ENCODE measurements around the gene SLBP. TPM values are rescaled to one million over a fixed set of nuclear protein-coding genes. Genes with fewer than 3 reads are reported as not detected.

The SLBP gene
- total RNA-seq, 2 experiments from 2014 or later: 133 to 137 TPM

DNA sequence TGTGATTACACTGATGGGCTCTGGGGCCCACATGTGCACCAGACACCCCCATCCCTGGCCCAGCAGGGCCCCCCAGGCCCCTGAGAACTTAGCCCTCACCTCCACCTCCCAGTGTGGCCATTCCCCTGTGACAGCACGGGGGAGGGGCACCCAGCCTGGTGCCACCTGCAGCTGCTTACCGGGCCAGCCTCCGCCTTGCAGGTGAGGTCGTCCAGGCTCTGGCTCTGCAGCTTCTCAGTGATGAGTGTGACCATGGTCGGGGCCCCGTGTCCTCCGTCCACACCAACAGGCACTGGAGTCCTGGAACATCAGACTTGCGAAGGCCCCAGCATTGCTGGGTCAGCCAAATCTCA, 43.7 kb downstream of the SLBP start:
- Mint-ChIP-seq H3K27me3 (no peaks in the 10 kb centered on the region), H3K36me3 (no peaks in the 10 kb centered on the region), H3K9me3 (ENCODE audit: low read depth) (no peaks in the 10 kb centered on the region), H3K27ac (no peak overlapping the region), H3K4me3 (no peak overlapping the region), H3K4me1 (no peaks in the 10 kb centered on the region)
- DNase-seq (no peak), ATAC-seq (no peak)
- CTCF ChIA-PET: no interaction called here

DNA sequence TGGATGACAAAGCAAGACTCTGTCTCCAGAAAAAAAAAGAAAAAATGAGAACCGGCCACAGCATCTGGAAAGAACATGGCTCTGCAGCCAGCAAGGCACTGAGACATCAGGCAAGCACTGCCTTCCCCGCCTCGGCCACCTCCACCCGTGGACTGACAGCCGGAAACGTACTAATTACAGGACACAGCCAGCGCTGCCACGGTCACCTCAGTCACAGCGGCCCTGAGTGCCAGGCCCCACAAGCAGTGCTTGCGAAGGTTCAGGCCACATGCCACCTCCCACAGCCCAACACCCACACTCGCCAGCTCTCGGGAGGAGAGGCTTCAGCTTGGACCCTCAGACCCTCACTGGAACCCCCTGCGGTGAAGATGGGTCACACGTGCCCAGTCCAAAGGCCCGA, 44.8 kb downstream of the SLBP start:
- Mint-ChIP-seq H3K4me3 (no peak overlapping the region), H3K27ac (no peak overlapping the region), H3K9me3 (ENCODE audit: low read depth) (no peaks in the 10 kb centered on the region), H3K27me3 (no peaks in the 10 kb centered on the region), H3K36me3 (no peaks in the 10 kb centered on the region), H3K4me1 (no peaks in the 10 kb centered on the region)
- CTCF ChIA-PET: interaction anchor here (1.4 kb wide), 1 partner anchor 16 kb away, joined by 4 read pairs; no protein-coding TSS in a partner anchor
- ATAC-seq (no peak), DNase-seq (no peak)

DNA sequence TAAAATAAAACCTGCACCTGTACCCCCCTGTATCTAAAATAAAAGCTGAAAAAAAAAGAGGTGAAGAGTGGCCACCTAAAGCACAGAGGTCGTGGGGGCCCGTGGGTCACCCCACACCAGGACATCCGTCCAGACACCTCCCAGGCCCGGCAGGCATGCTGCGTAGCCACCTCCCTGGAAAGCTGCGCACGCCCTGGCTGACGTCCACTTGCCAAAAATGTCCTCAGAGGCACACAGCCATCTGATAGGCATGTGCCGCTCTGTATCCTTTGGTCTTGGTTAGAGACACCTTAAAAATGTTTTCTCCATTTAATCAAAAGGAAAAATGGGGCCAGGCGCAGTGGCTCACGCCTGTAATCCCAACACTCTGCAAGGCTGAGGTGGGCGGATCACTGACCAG, 45.7 kb downstream of the SLBP start:
- Mint-ChIP-seq H3K4me3 (no peak overlapping the region), H3K9me3 (ENCODE audit: low read depth) (no peaks in the 10 kb centered on the region), H3K27ac (no peak overlapping the region), H3K4me1 (no peaks in the 10 kb centered on the region), H3K27me3 (no peaks in the 10 kb centered on the region), H3K36me3 (no peaks in the 10 kb centered on the region)
- DNase-seq (no peak), ATAC-seq (no peak)
- CTCF ChIA-PET: interaction anchor here (0.8 kb wide), 1 partner anchor 78 kb away, joined by 3 read pairs; no protein-coding TSS in a partner anchor

DNA sequence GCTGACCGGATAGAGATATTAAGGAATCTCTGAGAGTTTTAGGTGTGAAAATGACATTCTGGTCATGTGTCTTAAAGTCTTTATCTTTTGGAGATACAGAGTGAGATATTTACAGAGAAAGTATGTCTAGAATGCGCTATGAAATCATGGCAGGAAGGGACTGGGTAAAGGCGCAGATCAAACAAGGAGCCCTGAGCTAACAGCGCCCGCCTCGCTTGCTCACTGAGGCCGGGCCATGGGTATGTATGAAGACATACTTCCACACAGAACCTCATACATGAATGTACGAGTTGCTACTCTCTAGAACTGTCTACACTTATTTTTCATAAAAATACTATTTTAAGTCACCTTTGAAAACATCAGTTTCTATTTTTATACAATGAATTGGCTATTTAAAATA, 48.0 kb downstream of the SLBP start:
- Mint-ChIP-seq H3K27ac (no peak overlapping the region), H3K4me1 (no peaks in the 10 kb centered on the region), H3K27me3 (no peaks in the 10 kb centered on the region), H3K4me3 (no peak overlapping the region), H3K9me3 (ENCODE audit: low read depth) (no peaks in the 10 kb centered on the region), H3K36me3 (no peaks in the 10 kb centered on the region)
- CTCF ChIA-PET: interaction anchor here (0.6 kb wide), 1 partner anchor 79 kb away, joined by 3 read pairs; no protein-coding TSS in a partner anchor
- DNase-seq (no peak), ATAC-seq (no peak)

DNA sequence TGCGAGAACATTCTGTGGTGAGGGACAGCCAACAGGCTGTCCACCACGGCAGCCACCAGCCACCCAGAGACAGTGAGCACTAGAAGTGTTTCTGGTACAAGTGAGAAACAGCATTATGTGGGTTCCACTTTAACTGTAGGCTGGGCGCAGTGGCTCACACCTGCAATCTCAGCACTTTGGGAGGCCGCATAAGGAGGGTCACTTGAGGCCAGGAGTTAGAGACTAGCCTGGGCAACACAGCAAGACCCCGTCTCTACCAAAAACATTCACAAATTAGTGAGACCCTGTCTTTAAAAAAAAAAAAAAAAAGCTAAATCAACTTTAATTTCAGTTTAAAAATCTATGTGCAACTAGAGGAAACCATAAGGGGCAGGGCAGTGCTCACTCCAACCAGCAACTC, 48.6 kb downstream of the SLBP start:
- no peak overlapping the region for H3K4me3 Mint-ChIP-seq
- no peaks in the 10 kb centered on the region for H3K27me3 Mint-ChIP-seq
- no peak for DNase-seq
- CTCF ChIA-PET: interaction anchor here (0.6 kb wide), 1 partner anchor 78 kb away, joined by 3 read pairs; no protein-coding TSS in a partner anchor
- H3K4me1 Mint-ChIP-seq: no peaks in the 10 kb centered on the region
- H3K9me3 Mint-ChIP-seq (ENCODE audit: low read depth): no peaks in the 10 kb centered on the region
- no peak overlapping the region for H3K27ac Mint-ChIP-seq
- ATAC-seq: no peak
- H3K36me3 Mint-ChIP-seq: no peaks in the 10 kb centered on the region

DNA sequence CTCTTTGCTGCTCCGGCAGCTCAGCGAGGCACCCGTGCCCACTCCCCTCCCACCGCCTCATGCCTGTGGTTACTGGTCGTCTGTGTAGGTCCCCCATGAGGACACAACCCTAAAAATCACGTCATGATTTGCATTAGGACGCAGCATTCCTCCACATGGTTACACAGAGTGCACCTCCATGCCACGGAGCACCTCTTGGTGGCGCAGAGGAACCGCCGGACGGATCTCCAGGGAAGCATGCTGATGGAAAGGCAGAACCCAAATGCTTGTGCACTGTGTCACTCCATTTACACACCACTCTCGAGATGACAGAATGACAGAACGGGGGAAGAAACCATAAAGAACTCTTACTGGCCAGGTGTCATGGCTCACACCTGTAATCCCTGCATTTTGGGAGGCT, 50.4 kb downstream of the SLBP start:
- Mint-ChIP-seq H3K27me3 (no peaks in the 10 kb centered on the region), H3K4me3 (no peak overlapping the region), H3K27ac (no peak overlapping the region), H3K9me3 (ENCODE audit: low read depth) (no peaks in the 10 kb centered on the region), H3K36me3 (no peaks in the 10 kb centered on the region), H3K4me1 (no peaks in the 10 kb centered on the region)
- ATAC-seq: no peak
- CTCF ChIA-PET: interaction anchor here (0.7 kb wide), 1 partner anchor 383 kb away, joined by 3 read pairs; no protein-coding TSS in a partner anchor
- DNase-seq: no peak

DNA sequence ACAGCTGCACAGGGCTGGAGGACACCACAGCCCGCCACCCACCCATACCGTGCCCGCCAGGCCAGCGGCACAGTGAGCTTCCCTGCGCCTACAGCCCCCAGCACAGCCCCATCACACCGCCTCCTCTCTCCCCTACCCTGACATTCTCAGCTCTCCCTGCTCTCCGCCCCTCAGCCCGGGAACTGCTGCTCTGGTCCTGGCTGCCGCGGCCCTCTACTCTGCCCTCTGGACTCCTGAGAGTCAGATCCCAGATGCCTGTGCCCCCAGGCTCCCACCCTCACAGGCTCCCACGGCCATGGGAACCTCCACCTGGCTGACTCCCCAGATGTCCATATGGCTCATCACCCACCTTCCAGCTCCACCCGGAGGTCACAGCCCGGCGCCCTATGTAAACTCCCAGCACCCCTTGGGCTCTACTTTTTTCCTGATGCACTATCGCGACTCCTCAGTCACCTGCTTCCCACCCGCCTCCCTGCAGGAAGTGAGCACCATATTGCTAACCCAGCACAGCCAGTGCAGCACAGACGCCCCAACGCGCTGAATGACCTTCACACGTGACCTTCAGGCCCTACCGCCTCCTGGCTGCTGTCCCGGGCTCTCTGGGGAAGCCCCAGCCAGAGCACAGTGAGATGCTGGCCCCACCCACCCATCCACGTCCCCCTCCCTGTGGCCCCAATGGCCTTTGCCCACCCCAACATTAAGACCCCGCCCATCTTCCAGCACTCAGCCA, 51.0 kb downstream of the SLBP start:
- CTCF ChIA-PET: no interaction called here

DNA sequence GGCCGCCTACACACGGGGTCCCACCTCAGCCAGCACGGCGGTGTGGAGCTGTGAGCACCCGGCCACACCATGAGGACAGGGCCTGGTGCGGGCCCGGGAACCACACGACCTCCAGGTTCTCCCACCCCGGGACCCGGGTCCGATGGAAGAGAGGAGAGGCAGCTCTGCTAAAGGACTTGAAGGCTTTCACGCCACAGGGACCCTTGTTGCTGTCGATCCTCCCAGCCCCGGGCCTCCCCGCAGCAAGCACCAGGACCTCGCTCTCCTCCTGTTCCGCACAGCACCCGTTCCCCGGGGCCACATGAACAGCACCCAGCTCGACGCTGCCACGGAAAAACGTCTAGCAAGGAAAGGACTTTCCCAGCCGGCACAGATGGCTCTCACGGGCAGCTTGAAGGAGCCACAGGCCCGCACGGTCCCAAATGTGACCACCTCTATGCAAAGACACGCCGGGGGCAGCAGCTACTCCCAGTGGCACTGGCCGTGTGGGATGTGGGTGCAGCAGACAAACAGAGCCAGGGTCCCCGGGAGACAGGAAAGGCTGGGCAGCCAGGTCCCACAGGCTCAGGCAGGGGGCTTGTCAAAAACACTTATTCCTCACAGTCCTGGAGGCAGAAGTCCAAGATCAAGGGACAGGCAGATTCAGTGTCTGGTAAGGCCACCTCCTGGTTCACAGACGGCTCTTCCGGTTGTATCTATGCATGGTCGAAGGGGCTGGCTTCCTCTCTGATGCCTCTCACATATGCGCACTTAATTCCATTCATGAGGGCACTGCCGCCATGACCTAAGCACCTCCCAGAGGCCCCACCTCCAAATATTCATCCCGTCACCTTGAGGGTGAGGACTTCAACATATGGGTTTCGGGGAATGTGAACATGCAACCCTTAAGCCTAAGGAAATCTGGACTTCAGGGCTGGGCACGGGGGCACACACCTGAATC, 52.7 kb downstream of the SLBP start:
- no peak overlapping the region for H3K4me3 Mint-ChIP-seq
- no peaks in the 10 kb centered on the region for H3K36me3 Mint-ChIP-seq
- H3K4me1 Mint-ChIP-seq: no peaks in the 10 kb centered on the region
- ATAC-seq (no peak), DNase-seq (no peak)
- H3K27ac Mint-ChIP-seq: no peak overlapping the region
- H3K27me3 Mint-ChIP-seq: no peaks in the 10 kb centered on the region
- H3K9me3 Mint-ChIP-seq (ENCODE audit: low read depth): no peaks in the 10 kb centered on the region
- CTCF ChIA-PET: no interaction called here

More for the DNA sequence above, 51.0 kb downstream of the SLBP start:
- Mint-ChIP-seq H3K4me1 (no peaks in the 10 kb centered on the region), H3K27ac (no peak overlapping the region), H3K36me3 (no peaks in the 10 kb centered on the region), H3K9me3 (ENCODE audit: low read depth) (no peaks in the 10 kb centered on the region), H3K27me3 (no peaks in the 10 kb centered on the region), H3K4me3 (no peak overlapping the region)
- no peak for ATAC-seq
- no peak for DNase-seq

DNA sequence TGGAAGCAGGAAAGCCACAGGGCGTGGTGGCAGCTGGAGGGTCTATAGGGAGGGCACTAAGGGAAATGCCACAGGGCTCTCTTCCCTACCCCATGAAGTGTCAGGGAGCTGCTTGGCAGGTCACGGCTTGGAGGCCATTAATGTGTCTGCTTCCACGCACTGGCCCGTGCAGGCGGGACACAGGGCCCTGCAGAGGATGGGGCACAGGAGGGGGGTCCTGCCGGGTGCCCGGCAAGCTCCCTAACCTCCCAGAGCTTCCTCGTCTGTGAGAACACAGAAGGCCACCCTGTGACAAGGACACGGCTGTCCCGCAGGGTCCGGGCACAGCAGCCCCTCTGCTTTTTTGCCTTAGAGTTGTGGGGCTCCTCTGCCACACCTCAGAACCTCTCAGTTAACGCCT, 53.5 kb downstream of the SLBP start:
- CTCF ChIA-PET: no interaction called here
- H3K4me1 Mint-ChIP-seq: no peaks in the 10 kb centered on the region
- no peak for ATAC-seq
- H3K36me3 Mint-ChIP-seq: no peaks in the 10 kb centered on the region
- no peak for DNase-seq
- no peak overlapping the region for H3K4me3 Mint-ChIP-seq
- H3K27me3 Mint-ChIP-seq: no peaks in the 10 kb centered on the region
- H3K9me3 Mint-ChIP-seq (ENCODE audit: low read depth): no peaks in the 10 kb centered on the region
- no peak overlapping the region for H3K27ac Mint-ChIP-seq

DNA sequence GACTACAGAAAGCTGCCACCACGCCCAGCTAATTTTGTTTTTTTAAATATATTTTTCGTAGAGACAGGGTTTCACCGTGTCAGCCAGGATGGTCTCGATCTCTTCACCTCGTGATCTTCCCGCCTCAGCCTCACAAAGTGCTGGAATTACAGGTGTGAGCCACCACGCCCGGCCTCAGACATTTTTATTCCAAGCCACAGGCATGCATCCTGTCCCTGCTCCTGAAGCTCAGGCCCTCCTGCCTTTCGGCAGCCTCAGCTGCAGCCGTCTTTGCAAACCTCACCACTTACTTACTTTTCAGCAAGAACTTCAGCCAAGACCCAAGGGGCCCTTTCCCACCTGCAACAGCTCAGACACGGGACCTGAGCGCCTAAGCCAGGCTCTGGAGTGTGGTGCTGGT, 54.0 kb downstream of the SLBP start:
- Mint-ChIP-seq H3K27ac (no peak overlapping the region), H3K27me3 (no peaks in the 10 kb centered on the region), H3K36me3 (no peaks in the 10 kb centered on the region), H3K4me3 (no peak overlapping the region), H3K4me1 (no peaks in the 10 kb centered on the region), H3K9me3 (ENCODE audit: low read depth) (no peaks in the 10 kb centered on the region)
- DNase-seq (no peak), ATAC-seq (no peak)
- CTCF ChIA-PET: no interaction called here

DNA sequence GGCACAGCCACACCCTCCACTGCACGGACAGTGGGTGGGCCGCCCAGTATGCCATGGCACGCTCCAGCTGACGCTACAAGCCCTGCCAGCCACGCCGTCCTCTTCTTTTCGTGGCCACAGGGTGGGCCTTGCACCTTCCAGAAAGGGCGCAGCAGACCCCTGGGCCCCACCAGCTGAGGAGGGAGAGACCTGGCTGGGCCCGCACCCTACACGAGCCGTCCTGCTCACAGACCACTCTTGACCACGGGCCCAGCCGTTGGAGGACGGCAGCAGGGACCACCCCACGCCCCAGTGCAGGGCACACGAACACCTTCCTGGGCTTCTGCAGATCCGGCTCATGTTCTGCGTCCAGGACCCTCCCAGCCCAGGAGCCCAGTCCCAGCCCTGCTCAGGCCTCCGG, 55.1 kb downstream of the SLBP start:
- Mint-ChIP-seq H3K27ac (no peak overlapping the region), H3K4me3 (no peak overlapping the region), H3K9me3 (ENCODE audit: low read depth) (no peaks in the 10 kb centered on the region), H3K4me1 (no peaks in the 10 kb centered on the region), H3K27me3 (no peaks in the 10 kb centered on the region), H3K36me3 (no peaks in the 10 kb centered on the region)
- CTCF ChIA-PET: no interaction called here
- no peak for DNase-seq
- ATAC-seq: no peak

DNA sequence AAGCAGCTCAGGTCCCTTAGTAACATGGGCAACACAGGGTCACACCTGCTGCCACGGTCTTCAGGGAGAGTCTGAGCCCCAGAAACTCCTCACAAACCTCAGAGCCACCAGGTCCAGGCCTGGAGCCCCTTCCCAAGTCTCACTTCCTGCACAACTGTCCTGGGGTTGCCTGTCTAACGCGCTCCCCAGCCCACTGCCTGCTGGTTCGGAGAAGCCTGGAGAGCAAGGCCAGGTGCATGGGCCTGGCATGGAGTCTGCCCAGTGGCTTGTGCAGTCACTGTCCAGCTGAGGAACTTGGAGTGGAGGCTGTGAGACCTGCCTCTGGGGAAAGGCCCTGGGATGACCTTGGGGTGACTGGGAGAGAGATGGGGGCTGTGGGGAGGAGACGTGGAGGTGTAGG, 56.0 kb downstream of the SLBP start:
- Mint-ChIP-seq H3K9me3 (ENCODE audit: low read depth) (no peaks in the 10 kb centered on the region), H3K27me3 (no peaks in the 10 kb centered on the region), H3K36me3 (no peaks in the 10 kb centered on the region), H3K27ac (no peak overlapping the region), H3K4me3 (no peak overlapping the region), H3K4me1 (no peaks in the 10 kb centered on the region)
- CTCF ChIA-PET: no interaction called here
- ATAC-seq (no peak), DNase-seq (no peak)

DNA sequence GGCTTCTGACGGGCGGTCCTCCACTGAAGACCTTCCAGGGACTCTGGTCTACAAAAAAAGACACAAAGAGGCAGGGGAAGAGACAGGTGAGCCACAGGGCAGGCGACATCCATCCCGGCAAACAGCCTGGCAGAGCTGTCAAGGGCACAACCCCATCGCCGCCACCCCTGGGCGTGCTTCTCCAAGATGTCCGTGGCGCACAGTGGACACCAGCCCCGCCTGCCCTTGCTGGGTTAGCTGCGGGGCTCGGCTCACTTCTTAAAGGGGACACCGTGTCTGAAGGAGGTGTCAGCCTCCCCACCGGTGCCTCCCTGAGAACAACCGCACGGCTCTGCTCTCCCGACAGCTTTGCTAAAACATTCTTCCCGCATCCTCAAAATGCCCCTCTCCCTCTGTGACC, 56.4 kb downstream of the SLBP start:
- ATAC-seq (no peak), DNase-seq (no peak)
- no peak overlapping the region for H3K4me3 Mint-ChIP-seq
- no peaks in the 10 kb centered on the region for H3K4me1 Mint-ChIP-seq
- H3K36me3 Mint-ChIP-seq: no peaks in the 10 kb centered on the region
- H3K27ac Mint-ChIP-seq: no peak overlapping the region
- no peaks in the 10 kb centered on the region for H3K27me3 Mint-ChIP-seq
- no peaks in the 10 kb centered on the region for H3K9me3 Mint-ChIP-seq (ENCODE audit: low read depth)
- CTCF ChIA-PET: no interaction called here

DNA sequence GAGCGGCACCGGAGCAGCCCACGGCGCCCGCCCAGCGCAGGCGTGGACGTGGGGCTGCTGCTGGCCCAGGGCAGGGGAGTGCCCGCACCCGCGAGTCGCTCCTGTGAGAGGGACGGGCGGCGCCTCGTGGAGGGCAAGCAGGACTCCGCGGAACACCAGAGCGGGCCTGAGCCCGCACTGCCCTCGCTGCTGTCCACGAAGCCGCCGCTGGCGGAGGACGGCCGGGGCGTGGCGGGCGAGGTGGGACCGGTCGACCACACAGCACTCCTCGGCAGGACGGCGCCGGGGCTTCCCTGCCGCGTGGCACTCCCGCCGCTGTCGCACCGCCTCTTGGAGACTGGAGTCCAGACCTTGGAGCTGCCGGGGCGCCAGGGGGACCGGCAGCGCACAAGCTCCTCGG, 57.0 kb downstream of the SLBP start:
- Mint-ChIP-seq H3K27ac (no peak overlapping the region), H3K9me3 (ENCODE audit: low read depth) (no peaks in the 10 kb centered on the region), H3K4me3 (no peak overlapping the region), H3K36me3 (no peaks in the 10 kb centered on the region), H3K4me1 (no peaks in the 10 kb centered on the region), H3K27me3 (no peaks in the 10 kb centered on the region)
- ATAC-seq (no peak), DNase-seq (no peak)
- CTCF ChIA-PET: no interaction called here

All from activated CD8-positive, alpha-beta memory T cell treated with anti-CD3 and anti-CD28 coated beads, Interleukin-2, amount 10 ng/mL, durations not matched to agents 7 days and 5 days (primary cell).